Raji (cell line): ENCODE data around the gene ZNF514.

Experiments
- POLR2A ChIP-seq: IDR thresholded peaks from 2 replicates; pipeline ENCODE4 v1.6.1; 2011; ENCODE audit warnings: low read depth, low read length, control low read depth; ENCODE audit not compliant: insufficient read depth

Gene ZNF514

DNA sequence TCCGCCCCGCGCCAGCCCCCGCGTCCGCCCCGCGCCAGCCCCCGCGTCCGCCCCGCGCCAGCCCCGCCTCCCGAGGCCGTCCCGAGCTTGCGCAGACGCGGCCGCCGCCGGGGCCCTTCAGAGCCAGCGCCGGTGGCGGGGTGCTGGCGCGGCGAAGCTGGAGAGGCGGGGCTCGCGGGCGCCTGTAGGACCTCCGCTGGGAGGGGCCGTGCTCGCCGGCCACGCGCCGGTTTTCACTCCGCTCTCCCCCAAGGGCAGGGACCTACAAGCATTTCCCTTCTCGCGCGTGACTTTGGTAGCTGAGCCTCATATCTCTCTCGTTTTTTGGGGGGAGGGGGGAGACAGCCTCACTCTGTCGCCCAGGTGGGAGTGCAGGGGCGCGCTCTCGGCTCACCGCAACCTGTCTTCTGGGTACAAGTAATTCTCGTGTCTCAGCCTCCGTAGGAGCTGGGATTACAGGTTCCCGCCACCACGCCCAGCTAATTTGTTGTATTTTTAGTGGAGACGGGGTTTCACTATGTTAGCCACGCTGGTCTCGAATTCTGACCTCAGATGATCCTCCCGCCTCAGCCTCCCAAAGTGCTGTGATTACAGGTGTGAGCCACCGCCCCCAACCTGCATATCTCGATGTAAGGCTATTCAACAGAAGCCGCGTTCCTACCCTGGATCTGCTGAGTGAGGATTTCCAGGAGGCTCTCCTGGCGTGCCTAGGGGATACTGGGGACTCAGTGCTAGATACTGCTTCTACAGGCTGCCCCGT is at the start of gene ZNF514:
ZNF514 (minus strand) TSS at position 159 of the 760 bp plus-strand sequence. CDS start 6,595 bp downstream, outside the sequence.
- no peak for TF ChIP-seq POLR2A

DNA sequence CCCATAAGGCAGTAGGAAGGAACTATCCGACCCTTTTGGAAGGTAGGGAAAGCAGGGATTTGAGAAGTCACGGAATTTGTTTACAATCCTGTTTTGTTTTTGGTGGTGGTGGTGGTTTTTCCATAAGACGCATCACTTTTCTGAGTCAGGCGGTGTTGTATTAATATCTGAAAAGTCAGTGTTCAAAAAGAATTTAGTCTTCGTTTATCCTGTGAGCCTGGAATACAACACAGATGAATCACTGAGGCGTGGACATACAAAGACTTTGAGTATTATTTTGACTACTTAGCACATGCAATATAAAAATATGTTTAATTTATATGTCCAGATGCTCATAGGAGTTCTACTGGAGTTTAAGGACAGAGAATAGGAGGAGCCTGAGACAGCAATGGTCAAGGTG is 48.5 kb upstream of the ZNF514 start:
- no peak for TF ChIP-seq POLR2A

DNA sequence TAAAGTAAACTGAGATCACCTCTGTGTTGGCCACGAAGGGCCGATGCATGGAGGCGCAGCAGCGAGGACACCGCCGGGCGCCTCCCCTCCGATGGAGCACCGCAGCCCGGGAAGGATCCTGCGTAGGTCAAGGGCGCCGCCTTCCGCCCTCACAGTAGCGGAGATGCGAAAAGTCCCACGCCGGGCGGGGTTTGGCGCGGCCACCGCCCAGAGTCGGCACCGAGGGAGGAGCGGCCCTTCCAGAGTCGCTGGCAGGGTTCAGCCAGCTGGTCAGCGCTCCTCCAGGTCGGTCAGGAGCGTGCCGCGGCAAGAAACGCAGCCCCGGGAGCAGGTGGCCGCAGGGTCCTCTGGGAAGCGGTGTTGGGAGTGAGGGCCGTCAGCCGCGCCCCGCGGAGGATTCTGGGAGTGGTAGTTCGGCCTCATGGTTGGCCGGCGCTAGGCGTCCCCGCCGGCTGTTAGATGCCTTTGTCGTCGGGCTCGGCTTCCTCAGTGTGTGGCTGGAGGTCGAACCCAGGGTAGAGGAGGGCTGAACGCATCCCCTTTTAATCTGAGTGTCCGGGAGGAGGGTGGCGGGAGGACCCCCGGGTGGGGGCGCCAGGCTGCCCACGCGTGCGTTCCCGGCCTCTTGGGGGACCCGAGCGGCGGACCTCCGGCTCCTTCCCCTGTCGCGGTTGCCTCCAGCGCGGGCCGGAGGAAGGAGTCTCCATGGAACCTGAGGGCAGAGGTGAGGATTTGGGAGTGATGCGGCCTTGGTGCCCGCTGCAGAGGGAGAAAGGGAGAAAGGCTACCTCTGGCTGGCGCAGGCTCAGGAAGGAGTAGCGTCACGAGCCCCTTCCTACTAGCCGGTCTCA is 47.7 kb upstream of the ZNF514 start, which contains the start of gene ZNF892:
ZNF892 (plus strand) TSS at position 411 of the 851 bp plus-strand sequence; CDS start at position 706, 295 bp downstream.
- peak; percentile 78 for TF ChIP-seq POLR2A

DNA sequence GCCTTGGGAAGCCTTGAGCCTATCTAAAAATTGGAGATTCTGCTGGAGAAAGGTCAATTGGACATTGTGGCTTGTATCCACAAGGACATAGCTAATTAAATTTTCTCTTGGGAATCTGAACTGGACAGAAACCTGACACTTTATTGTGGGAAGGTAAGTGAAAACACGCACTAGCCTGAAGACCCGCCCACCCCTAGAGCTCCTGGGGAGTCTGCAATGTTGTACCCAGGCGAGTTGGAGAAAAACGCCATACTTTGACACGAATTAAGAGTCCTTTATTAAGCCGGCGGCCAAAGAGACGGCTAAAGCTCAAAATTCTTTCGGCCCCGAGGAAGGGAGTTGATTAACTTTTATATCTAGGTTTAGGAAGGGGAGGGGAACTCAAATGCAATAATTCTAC is 46.4 kb upstream of the ZNF514 start:
- no peak for TF ChIP-seq POLR2A

DNA sequence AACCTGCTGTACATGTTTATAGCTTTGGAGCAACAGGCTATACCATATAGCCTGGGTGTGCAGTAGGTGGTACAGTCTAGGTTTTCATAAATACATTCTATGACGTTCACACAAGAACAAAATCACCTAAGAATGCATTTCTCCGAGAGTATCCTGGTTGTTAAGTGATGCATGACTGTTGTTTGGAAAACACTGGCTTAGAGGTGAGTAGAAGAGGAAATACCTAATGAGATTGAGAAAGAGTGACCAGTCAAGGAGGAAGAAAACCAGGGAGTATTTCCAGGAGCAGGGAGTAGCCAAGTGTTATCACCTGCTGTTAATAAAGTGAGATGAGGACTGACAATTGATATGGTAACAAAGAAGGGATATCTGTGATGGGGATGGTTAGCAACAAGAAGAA is 44.7 kb upstream of the ZNF514 start:
- TF ChIP-seq POLR2A = no peak

DNA sequence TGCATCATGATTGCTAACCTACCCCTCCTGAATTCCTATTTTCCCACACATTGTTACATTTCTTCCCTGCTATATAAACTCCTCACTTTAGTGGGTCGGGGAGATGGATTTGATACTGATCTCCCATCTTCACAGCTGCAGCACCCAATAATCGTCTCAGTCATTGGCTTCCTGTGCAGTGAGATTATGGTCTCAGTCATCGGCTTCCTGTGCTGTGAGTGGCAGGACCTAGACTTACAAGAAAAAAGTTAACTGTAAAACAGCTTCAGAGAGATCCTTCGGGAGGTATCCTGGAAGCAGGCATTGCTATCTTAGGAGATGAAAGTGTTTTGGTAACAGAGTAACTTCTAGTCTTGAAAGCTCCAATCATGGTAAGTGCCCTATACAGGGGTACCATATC is 44.3 kb upstream of the ZNF514 start:
- TF ChIP-seq POLR2A = no peak

DNA sequence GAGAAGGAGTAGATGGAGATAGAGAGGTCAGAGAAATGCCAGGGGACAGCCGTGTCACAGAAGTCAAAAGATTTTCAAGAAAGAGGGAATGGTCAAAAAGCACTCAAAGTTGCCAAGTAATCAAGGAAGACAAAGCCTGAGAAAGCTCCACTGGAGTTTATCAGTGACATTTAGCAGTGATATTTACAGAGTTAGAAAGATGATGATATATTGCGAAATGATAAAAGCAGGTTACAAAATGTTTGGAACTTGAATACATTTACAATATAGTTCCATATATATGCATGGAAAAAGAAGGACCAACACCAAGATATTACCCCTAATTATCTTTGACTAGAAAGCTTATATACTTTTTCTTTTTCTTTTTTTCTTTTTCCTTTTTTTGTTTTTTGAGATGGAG is 26.3 kb upstream of the ZNF514 start:
- no peak for TF ChIP-seq POLR2A

DNA sequence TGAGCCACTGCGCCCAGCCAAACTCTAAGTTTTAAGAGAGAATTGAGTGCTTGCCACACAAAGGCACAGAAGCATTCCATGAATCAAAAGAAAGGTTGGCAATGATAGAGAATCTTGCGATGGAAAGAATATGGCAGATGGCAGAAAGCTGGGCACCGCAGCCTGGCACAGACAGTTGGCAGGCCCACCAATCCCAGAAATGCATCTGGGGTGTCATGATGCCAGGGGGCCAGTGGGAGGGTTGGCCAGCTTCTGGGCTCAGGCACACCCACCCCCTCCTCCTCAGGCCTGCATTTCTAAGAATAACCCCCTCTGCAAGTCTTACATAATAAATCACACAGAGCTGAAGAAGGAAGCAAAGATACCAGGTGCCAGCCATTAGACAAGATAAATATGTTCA is 25.5 kb upstream of the ZNF514 start:
- TF ChIP-seq POLR2A = no peak

DNA sequence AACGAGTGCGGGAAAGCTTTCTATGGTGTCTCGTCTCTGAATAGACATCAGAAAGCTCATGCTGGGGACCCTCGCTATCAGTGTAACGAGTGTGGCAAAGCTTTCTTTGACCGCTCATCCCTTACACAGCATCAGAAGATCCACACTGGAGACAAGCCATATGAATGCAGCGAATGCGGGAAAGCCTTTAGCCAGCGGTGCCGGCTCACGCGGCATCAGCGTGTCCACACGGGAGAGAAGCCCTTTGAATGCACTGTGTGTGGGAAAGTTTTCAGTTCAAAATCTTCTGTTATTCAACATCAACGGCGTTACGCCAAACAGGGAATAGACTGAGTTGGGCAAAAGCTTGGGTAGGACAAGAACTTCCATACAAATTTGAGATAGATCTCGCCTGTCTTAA is 22.1 kb upstream of the ZNF514 start:
- no peak for TF ChIP-seq POLR2A

DNA sequence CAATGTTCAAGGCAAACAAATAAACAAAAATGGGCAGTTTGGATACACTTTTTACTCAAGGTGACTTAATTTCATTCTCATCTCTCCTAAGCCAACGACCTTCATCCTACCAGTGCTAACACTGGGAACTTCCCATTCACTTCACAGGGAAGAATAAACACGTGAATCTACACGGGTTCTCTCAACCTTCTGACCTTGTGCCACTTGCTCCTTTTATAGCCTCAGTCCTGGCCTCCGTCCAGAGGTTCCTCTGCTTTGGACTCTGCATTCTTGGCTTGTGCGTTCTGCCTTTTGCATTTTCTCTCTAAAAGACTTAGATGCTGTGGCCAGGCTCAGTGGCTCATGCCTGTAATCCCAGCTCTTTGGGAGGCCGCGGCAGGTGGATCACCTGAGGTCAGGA is 19.8 kb upstream of the ZNF514 start:
- TF ChIP-seq POLR2A = no peak

DNA sequence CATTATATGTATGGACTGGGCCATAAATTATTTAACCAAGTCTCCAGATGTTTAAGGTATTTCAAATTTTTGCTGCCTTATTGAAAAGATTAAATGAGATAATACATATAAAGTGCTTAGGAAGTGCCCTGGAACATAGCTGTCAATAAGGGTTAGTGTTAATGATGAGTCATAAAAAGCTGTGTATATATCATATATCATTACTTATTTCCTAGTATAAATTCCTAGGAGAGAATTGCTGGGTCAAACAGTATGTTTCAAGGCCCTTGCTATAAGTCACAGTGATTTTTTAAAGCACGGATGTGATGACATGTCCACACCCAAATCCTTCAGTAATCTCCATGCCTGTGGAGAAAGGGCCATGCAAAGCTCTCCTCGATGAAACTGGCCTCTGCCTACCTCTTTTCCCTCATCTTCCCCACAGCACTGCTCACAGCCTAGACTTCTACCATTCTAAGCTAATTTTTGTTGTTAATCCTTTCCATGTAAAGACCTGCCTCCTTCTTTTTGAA is 14.4 kb upstream of the ZNF514 start:
- no peak for TF ChIP-seq POLR2A

DNA sequence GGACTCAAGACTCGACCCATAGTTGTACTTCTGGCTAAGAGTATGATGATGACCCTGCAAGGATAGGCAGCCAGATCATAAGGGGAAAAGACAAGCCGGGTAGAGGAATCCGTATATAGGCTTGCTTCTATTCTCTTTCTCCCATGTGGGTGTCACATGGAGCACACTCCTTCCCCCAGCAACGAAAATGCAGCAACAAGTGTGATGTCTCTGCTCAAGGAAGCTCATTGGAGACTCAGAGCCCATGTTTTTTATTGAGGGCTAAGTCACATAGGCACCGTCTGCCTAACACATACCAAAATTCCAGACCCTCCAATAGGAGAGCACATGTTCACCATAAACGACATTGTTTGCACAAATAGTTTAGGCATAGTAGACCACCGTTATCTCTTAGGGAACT is 12.3 kb upstream of the ZNF514 start:
- no peak for TF ChIP-seq POLR2A

DNA sequence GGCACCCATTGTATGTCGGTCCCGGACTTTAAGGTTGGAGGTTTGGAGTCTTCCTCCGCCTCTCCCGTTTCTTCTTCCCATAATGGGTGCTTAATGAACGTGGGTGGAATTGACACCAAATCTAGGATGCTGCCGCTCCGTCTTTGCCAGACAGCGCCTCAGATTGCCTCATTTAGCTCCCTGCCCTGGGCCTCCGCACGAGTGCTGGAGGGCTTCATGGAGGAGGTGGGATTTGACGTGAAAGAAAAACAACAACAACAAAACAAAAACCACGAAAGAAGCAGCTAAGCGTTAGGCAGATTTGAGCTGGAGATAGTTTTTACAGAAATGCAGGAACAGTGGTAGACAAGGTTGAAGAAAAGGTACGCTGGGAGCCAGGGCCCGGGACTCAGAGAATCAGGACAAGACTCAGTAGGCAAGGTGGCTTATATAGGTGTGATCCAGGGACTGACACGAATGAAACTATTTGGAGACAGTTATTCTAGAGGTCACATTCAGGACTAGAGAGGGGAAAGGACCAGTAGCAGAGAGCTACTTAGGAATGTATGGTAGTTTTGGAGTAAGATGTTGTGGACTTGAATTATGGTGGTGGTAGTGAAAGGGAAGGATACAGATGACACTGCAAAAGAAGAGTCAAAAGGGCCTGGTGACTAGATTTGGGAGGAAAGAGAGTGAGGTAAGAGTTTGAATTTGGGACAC is 6.6 kb upstream of the ZNF514 start:
- no peak for TF ChIP-seq POLR2A

DNA sequence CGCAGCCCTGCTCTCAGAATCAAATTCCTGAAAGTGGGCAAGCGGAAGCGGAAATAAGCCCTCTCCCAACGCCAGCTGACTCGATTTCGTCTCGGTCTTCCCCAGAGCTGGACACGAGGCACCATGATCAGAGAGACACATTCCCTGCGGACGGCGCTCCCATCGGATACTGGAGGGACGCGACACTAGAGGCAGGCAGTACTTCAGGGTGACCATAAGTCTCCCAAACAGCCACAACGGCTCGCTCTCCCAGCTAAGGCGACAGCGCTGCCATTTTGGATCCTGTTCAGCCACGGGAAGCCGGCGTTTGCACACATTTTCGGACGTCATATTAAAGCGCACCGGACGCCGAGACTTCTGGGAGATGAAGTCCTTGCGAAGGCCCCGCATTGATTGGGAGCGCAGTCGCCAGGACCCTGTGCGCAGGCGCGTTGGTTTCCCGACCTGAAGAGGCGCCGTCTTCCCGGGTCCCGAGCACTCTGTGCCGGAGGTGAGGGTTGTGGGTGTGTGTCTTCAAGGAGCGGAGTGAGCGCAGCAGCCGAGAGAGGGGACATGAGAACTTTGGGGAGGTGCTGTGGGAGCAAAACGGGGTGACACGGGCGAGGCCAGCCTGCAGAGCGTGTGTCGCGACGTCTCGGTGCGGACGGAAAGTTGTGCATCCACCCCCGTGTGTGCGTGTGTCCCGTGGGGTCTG is 5.9 kb upstream of the ZNF514 start, which contains the start of gene ZNF2:
ZNF2 (plus strand) TSS at position 439 of the 694 bp plus-strand sequence. CDS start 10,418 bp downstream, outside the sequence.
- TF ChIP-seq POLR2A = peak; percentile 89

DNA sequence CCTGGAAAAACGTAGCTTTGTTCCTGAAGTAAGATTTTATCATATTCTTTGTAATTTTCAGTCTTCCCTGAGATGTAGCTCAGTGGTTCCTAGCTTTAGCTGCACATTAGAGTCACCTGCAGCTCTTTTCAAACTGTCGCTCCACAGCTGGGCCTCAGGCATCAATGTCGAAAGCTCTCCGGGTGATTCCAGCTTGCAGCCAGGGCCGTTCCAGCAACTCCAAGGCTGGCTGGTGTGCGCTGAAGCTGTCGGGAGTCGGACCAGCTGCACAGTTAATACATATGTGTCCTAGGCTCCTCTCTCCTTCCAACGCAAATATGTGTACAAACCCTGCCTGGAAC is 5.4 kb upstream of the ZNF514 start:
- TF ChIP-seq POLR2A = no peak
